IMR-90 (cell line): ENCODE data around the gene PADI6. TPM values are rescaled to one million over a fixed set of nuclear protein-coding genes. Genes with fewer than 3 reads are reported as not detected.

Experiments
- ATAC-seq: fragments of 200-7000 bp; cut with Tn5 transposase; 2 replicates; pipeline ENCODE4 v1.9.1; 2020; ENCODE audit warnings: low read depth, mild to moderate bottlenecking, moderate library complexity
- BruUV-seq: library from RNA; stranded (reverse); fragments of 400-500 nt; replicated peaks from 2 replicates; lab custom pipeline; 2021; lab: Mats Ljungman, UMichigan
- CTCF ChIA-PET: fragments of 300-600 bp; formaldehyde crosslinking; extraction: SDS; loops from one replicate; lab custom pipeline; 2021; ENCODE audit warnings: antibody characterized with exemption; lab: Yijun Ruan, JAX
- POLR2A ChIA-PET: fragments of 300-600 bp; sonication (Branson Sonifier 250); formaldehyde crosslinking; loops from one replicate; lab custom pipeline; 2022; ENCODE audit warnings: antibody characterized with exemption; ENCODE audit not compliant: unreplicated experiment; lab: Charles Lee
- DNase-seq: peaks from one replicate; pipeline ENCODE4 v3.0.0; 2013
- H2AFZ ChIP-seq: replicated peaks from 2 replicates; pipeline ENCODE3; 2013; ENCODE audit warnings: low read length, mild to moderate bottlenecking; ENCODE audit not compliant: poor library complexity
- H2AK5ac ChIP-seq: 2 replicates; pipeline ENCODE4 v1.6.1; 2013; ENCODE audit warnings: low read depth, low read length, inconsistent platforms
- H2AK9ac ChIP-seq: replicated peaks from 2 replicates; pipeline ENCODE3; 2013; ENCODE audit warnings: mild to moderate bottlenecking, low read depth, low read length, moderate library complexity; ENCODE audit not compliant: poor library complexity
- H2BK120ac ChIP-seq: 2 replicates; pipeline ENCODE4 v1.6.1; 2013; ENCODE audit warnings: low read depth, low read length, inconsistent platforms
- H2BK15ac ChIP-seq: 3 replicates; pipeline ENCODE4 v1.6.1; 2013; ENCODE audit warnings: low read depth, low read length, inconsistent platforms
- H2BK20ac ChIP-seq: 2 replicates; pipeline ENCODE4 v1.6.1; 2013; ENCODE audit warnings: low read depth, mild to moderate bottlenecking, inconsistent platforms, low read length, moderate library complexity
- H2BK5ac ChIP-seq: 2 replicates; pipeline ENCODE4 v1.6.1; 2013; ENCODE audit warnings: mild to moderate bottlenecking, low read depth, low read length, inconsistent platforms; ENCODE audit not compliant: poor library complexity, severe bottlenecking
- H3K14ac ChIP-seq: replicated peaks from 2 replicates; pipeline ENCODE4 v1.6.1; 2013; ENCODE audit warnings: low read depth, low read length, inconsistent platforms
- H3K18ac ChIP-seq: 2 replicates; pipeline ENCODE4 v1.6.1; 2013; ENCODE audit warnings: low read depth, low read length, control low read depth
- H3K23ac ChIP-seq: 2 replicates; pipeline ENCODE4 v1.6.1; 2013; ENCODE audit warnings: low read depth, low read length, inconsistent platforms
- H3K27ac ChIP-seq: 2 replicates; pipeline ENCODE4 v1.5.1; 2013; ENCODE audit warnings: mild to moderate bottlenecking, control low read depth, low read length; ENCODE audit not compliant: insufficient read depth
- H3K27me3 ChIP-seq: 2 replicates; pipeline ENCODE4 v1.6.1; 2013; ENCODE audit warnings: low read length; ENCODE audit not compliant: control insufficient read depth, insufficient read depth
- H3K36me3 ChIP-seq: 2 replicates; pipeline ENCODE4 v1.6.1; 2013; ENCODE audit warnings: low read length, mixed read lengths; ENCODE audit not compliant: control insufficient read depth, insufficient read depth
- H3K4ac ChIP-seq: 2 replicates; pipeline ENCODE4 v1.6.1; 2013; ENCODE audit warnings: low read depth, low read length, inconsistent platforms
- H3K4me1 ChIP-seq: 2 replicates; pipeline ENCODE4 v1.6.1; 2013; ENCODE audit warnings: low read length, mixed read lengths; ENCODE audit not compliant: control insufficient read depth, insufficient read depth
- H3K4me2 ChIP-seq: 2 replicates; pipeline ENCODE4 v1.6.1; 2013; ENCODE audit warnings: low read depth, mild to moderate bottlenecking, control low read depth, low read length, moderate library complexity
- H3K4me3 ChIP-seq: 2 replicates; pipeline ENCODE4 v1.5.1; 2013; ENCODE audit warnings: low read depth, mild to moderate bottlenecking, control low read depth, low read length, moderate library complexity; ENCODE audit not compliant: insufficient read depth
- H3K56ac ChIP-seq: 2 replicates; pipeline ENCODE4 v1.6.1; 2013; ENCODE audit warnings: low read length, inconsistent platforms; ENCODE audit not compliant: insufficient read depth; ENCODE audit errors: extremely low read depth
- H3K79me1 ChIP-seq, 2 experiments: 2 replicates each; pipeline ENCODE4 v1.6.1; 2013; ENCODE audit warnings: low read length in 2 of 2, inconsistent platforms in 1 of 2, low read depth in 1 of 2
- H3K9ac ChIP-seq: 2 replicates; pipeline ENCODE4 v1.6.1; 2013; ENCODE audit warnings: low read depth, low read length, control low read depth
- H3K9me1 ChIP-seq: 2 replicates; pipeline ENCODE4 v1.6.1; 2013; ENCODE audit warnings: low read length, inconsistent platforms; ENCODE audit not compliant: insufficient read depth
- H3K9me3 ChIP-seq: 2 replicates; pipeline ENCODE4 v1.6.1; 2013; ENCODE audit warnings: low read length; ENCODE audit not compliant: control insufficient read depth, insufficient read depth
- H4K20me1 ChIP-seq: 2 replicates; pipeline ENCODE4 v1.6.1; 2013; ENCODE audit warnings: low read length, inconsistent platforms; ENCODE audit not compliant: insufficient read depth
- H4K5ac ChIP-seq: 2 replicates; pipeline ENCODE4 v1.6.1; 2013; ENCODE audit warnings: mild to moderate bottlenecking, low read depth, low read length, control low read depth
- H4K8ac ChIP-seq, 2 experiments: 2 replicates each; pipeline ENCODE4 v1.6.1; 2013; ENCODE audit warnings: low read depth in 2 of 2, low read length in 2 of 2, control low read depth in 1 of 2, inconsistent platforms in 1 of 2
- H4K91ac ChIP-seq: 2 replicates; pipeline ENCODE4 v1.6.1; 2013; ENCODE audit warnings: low read depth, low read length, inconsistent platforms; ENCODE audit not compliant: insufficient read depth
- BHLHE40 ChIP-seq: fragments of 150-350 bp; IDR thresholded peaks from 2 replicates; pipeline ENCODE4 v1.6.1; 2016; ENCODE audit warnings: mild to moderate bottlenecking, low read depth, low read length
- CEBPB ChIP-seq: IDR thresholded peaks from 2 replicates; pipeline ENCODE4 v1.6.1; 2012; ENCODE audit warnings: low read depth, low read length, improper control_type of control experiment
- CHD1 ChIP-seq: IDR thresholded peaks from 2 replicates; pipeline ENCODE4 v1.6.1; 2012; ENCODE audit warnings: low read depth, low read length, improper control_type of control experiment
- FOS ChIP-seq: fragments of 150-350 bp; IDR thresholded peaks from 2 replicates; pipeline ENCODE4 v1.6.1; 2016; ENCODE audit warnings: low read depth, low read length
- MAFK ChIP-seq: IDR thresholded peaks from 2 replicates; pipeline ENCODE4 v1.6.1; 2012; ENCODE audit warnings: low read depth, low read length, improper control_type of control experiment
- MAZ ChIP-seq: IDR thresholded peaks from 2 replicates; pipeline ENCODE4 v1.6.1; 2012; ENCODE audit warnings: low read depth, mild to moderate bottlenecking, low read length, improper control_type of control experiment, moderate library complexity, borderline replicate concordance
- MXI1 ChIP-seq: IDR thresholded peaks from 2 replicates; pipeline ENCODE4 v1.6.1; 2012; ENCODE audit warnings: low read depth, mild to moderate bottlenecking, low read length, moderate library complexity, borderline replicate concordance
- NFE2L2 ChIP-seq: fragments of 150-350 bp; IDR thresholded peaks from 2 replicates; pipeline ENCODE4 v1.6.1; 2016; ENCODE audit warnings: low read depth, mild to moderate bottlenecking, low read length
- POLR2A ChIP-seq: IDR thresholded peaks from 2 replicates; pipeline ENCODE4 v1.6.1; 2012; ENCODE audit warnings: mild to moderate bottlenecking, low read depth, low read length
- RAD21 ChIP-seq: IDR thresholded peaks from 2 replicates; pipeline ENCODE4 v1.6.1; 2012; ENCODE audit warnings: low read length, improper control_type of control experiment
- RCOR1 ChIP-seq: IDR thresholded peaks from 2 replicates; pipeline ENCODE4 v1.6.1; 2012; ENCODE audit warnings: mild to moderate bottlenecking, low read length, improper control_type of control experiment; ENCODE audit not compliant: insufficient replicate concordance
- RFX5 ChIP-seq: IDR thresholded peaks from 2 replicates; pipeline ENCODE4 v1.8.0; 2012; ENCODE audit warnings: low read depth, mild to moderate bottlenecking, low read length, moderate library complexity
- WGBS, 2 experiments: methylation state at CpG; one replicate each; pipeline versions ENCODE4 v1.1.5 to v1.1.7; 2013; ENCODE audit warnings: missing lambda C conversion rate in 2 of 2; ENCODE audit not compliant: insufficient read length in 1 of 2; ENCODE audit errors: extremely low coverage in 2 of 2; 5-methylcytosine and 5-hydroxymethylcytosine counted together
- dilution Hi-C: fragments of 300-500 bp; cut with HindIII; formaldehyde crosslinking; loops from one replicate; pipeline ENCODE4 v1.14.3; 2018; ENCODE audit warnings: low sequenced_read_pairs; ENCODE audit not compliant: unreplicated experiment
- in situ Hi-C: fragments of 300-500 bp; cut with MboI; formaldehyde crosslinking; loops from 3 replicates; pipeline ENCODE4 v1.14.3; 2019; ENCODE audit warnings: low sequenced_read_pairs, inconsistent platforms, mixed read lengths
- intact Hi-C: fragments of 100-400 bp; cut with micrococcal nuclease; formaldehyde crosslinking; loops from 2 replicates; pipeline ENCODE4 v1.10.0; 2022
- polyA plus RNA-seq, 3 experiments: library from polyadenylated mRNA; depleted of rRNA; stranded (reverse); fragments of >200 nt; gene quantifications; 2 replicates each; pipeline ENCODE4 v1.2.3, GENCODE V29; 2012; ENCODE audit warnings: low replicate concordance in 1 of 3
- total RNA-seq: library from RNA; depleted of rRNA; stranded (reverse); fragments of >200 nt; gene quantifications from 2 replicates; pipeline ENCODE4 v1.2.3, GENCODE V29; 2012
- TF ChIP-seq, protein P1 (sequence below): fragments of 150-350 bp; IDR thresholded peaks from 2 replicates; pipeline ENCODE4 v1.6.1; 2016; ENCODE audit warnings: low read depth, mild to moderate bottlenecking, low read length, moderate library complexity, borderline replicate concordance
- TF ChIP-seq, protein P2 (sequence below): conservative IDR thresholded peaks from 2 replicates; pipeline ENCODE4 v1.5.1; 2012; ENCODE audit warnings: mild to moderate bottlenecking, low read depth, low read length, improper control_type of control experiment
- TF ChIP-seq, protein P3 (sequence below): fragments of 150-350 bp; IDR thresholded peaks from 2 replicates; pipeline ENCODE4 v1.6.1; 2017; ENCODE audit warnings: mild to moderate bottlenecking, antibody characterized with exemption, low read length, low read depth

Gene PADI6
- total and polyA plus RNA-seq, 2 of the 4 experiments (the other 2 are of a cell fraction), result not detected

DNA sequence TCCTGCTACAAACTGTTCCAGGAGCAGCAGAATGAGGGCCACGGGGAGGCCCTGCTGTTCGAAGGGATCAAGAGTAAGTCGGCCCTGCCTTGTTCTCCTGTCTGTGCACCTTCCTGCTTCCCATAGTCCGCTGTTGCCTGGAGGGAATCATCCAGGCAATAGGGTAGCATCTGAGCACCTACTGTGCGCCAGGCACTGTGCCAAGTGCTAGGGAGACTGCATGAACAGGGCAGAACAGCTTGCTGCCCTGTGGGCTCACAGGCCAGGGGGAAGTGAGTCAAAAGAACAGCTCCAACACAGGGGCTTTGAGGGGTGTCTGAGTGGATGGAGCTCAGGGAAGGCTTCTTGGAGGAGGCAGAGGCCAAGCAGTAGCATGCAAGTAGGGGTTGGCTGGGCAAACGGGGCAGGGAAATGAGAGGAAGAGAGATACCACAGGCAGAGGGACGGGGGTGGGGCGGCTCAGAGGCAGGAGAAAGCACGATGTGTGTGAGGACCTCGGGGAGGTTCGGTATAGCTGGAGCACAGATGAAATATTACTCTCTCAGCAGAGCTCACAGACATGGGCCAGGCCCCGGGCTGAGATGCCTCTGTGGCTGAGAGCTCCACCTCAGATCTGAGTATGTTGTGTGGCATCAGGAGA lies 15.5 kb upstream of the PADI6 start:
- H4K8ac ChIP-seq, result no peak overlapping the region
- no peak overlapping the region for H3K9ac ChIP-seq
- in situ Hi-C loops, result no loop called here
- ChIA-PET POLR2A (no interaction called here), CTCF (no interaction called here)
- ATAC-seq (no peak), DNase-seq (no peak)
- H3K27me3 ChIP-seq, result peaks cover 33% of the 10 kb centered on the region
- no peaks in the 10 kb centered on the region for H3K79me1 ChIP-seq
- no peak overlapping the region for H3K56ac ChIP-seq
- no peak overlapping the region for H3K23ac ChIP-seq
- H4K20me1 ChIP-seq, result no peaks in the 10 kb centered on the region
- no peak overlapping the region for H2BK5ac ChIP-seq
- H2BK15ac ChIP-seq, result no peak overlapping the region
- H3K9me3 ChIP-seq, result no peaks in the 10 kb centered on the region
- H4K91ac ChIP-seq, result no peak overlapping the region
- H3K27ac ChIP-seq, result no peak overlapping the region
- no peak overlapping the region for H3K4ac ChIP-seq
- no peak overlapping the region for H3K4me2 ChIP-seq
- no peaks in the 10 kb centered on the region for H3K36me3 ChIP-seq
- H4K5ac ChIP-seq, result no peak overlapping the region
- 50% methylated on average over 7 of the region's 12 CpGs; no CpG with 5 or more reads in 1 of the 2 experiments for WGBS, 2 experiments
- intact Hi-C loops, result no loop called here
- dilution Hi-C loops, result no loop called here
- no peak overlapping the region for H2BK20ac ChIP-seq
- H3K18ac ChIP-seq, result no peak overlapping the region
- H3K14ac ChIP-seq, result no peak overlapping the region
- H2AK9ac ChIP-seq, result no peak overlapping the region
- H2BK120ac ChIP-seq, result no peak overlapping the region
- H2AFZ ChIP-seq, result peak overlapping the region; percentile 43
- no peak for TF ChIP-seq MAZ
- TF ChIP-seq CEBPB, result no peak
- TF ChIP-seq BHLHE40, result no peak
- no peak for TF ChIP-seq NFE2L2
- no peak for TF ChIP-seq MXI1
- TF ChIP-seq, protein P1, sequence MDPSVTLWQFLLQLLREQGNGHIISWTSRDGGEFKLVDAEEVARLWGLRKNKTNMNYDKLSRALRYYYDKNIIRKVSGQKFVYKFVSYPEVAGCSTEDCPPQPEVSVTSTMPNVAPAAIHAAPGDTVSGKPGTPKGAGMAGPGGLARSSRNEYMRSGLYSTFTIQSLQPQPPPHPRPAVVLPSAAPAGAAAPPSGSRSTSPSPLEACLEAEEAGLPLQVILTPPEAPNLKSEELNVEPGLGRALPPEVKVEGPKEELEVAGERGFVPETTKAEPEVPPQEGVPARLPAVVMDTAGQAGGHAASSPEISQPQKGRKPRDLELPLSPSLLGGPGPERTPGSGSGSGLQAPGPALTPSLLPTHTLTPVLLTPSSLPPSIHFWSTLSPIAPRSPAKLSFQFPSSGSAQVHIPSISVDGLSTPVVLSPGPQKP, result no peak
- no peak for TF ChIP-seq MAFK
- TF ChIP-seq, protein P2, sequence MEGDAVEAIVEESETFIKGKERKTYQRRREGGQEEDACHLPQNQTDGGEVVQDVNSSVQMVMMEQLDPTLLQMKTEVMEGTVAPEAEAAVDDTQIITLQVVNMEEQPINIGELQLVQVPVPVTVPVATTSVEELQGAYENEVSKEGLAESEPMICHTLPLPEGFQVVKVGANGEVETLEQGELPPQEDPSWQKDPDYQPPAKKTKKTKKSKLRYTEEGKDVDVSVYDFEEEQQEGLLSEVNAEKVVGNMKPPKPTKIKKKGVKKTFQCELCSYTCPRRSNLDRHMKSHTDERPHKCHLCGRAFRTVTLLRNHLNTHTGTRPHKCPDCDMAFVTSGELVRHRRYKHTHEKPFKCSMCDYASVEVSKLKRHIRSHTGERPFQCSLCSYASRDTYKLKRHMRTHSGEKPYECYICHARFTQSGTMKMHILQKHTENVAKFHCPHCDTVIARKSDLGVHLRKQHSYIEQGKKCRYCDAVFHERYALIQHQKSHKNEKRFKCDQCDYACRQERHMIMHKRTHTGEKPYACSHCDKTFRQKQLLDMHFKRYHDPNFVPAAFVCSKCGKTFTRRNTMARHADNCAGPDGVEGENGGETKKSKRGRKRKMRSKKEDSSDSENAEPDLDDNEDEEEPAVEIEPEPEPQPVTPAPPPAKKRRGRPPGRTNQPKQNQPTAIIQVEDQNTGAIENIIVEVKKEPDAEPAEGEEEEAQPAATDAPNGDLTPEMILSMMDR, result no peak
- TF ChIP-seq, protein P3, sequence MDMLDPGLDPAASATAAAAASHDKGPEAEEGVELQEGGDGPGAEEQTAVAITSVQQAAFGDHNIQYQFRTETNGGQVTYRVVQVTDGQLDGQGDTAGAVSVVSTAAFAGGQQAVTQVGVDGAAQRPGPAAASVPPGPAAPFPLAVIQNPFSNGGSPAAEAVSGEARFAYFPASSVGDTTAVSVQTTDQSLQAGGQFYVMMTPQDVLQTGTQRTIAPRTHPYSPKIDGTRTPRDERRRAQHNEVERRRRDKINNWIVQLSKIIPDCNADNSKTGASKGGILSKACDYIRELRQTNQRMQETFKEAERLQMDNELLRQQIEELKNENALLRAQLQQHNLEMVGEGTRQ, result no peak
- TF ChIP-seq RAD21, result no peak
- TF ChIP-seq RFX5, result no peak
- TF ChIP-seq CHD1, result no peak
- no peak for TF ChIP-seq POLR2A
- TF ChIP-seq FOS, result no peak
- TF ChIP-seq RCOR1, result no peak
- H2AK5ac ChIP-seq, result no peak overlapping the region
- no TSS peak for BruUV-seq
- H3K9me1 ChIP-seq, result no peaks in the 10 kb centered on the region
- no peak overlapping the region for H3K4me3 ChIP-seq
- H3K4me1 ChIP-seq, result no peaks in the 10 kb centered on the region
